A549 (cell line): Measurements from ENCODE around the gene SHD. TPM values are rescaled to one million over a fixed set of nuclear protein-coding genes. Genes with fewer than 3 reads are reported as not detected.
"Not testable (repeated sequence)": the region's sequence is repeated elsewhere in the genome, so short reads cannot be mapped to it uniquely, and the experiment has no call there.

Source experiments
- ATAC-seq, 2 experiments: fragments of 200-7000 bp in 1 of 2; fragments of >200 bp in 1 of 2; cut with Nextera tagmentation in 1 of 2; cut with Tn5 transposase in 1 of 2; 3 replicates each; pipeline versions ENCODE4 v1.8.0 to v1.9.1; 2018 to 2020; ENCODE audit warnings: mild to moderate bottlenecking in 1 of 2, moderate library complexity in 1 of 2
- CTCF ChIA-PET: fragments of 300-600 bp; sonication (Branson Sonifier 250); formaldehyde crosslinking; extraction: SDS; loops from one replicate; lab custom pipeline; 2021; ENCODE audit warnings: antibody characterized with exemption, inconsistent platforms; lab: Yijun Ruan, JAX
- POLR2A ChIA-PET: fragments of 350-600 bp; formaldehyde crosslinking; extraction: SDS; loops from one replicate; lab custom pipeline; 2021; ENCODE audit warnings: antibody characterized with exemption, inconsistent platforms; lab: Yijun Ruan, JAX
- DNase-seq, 2 experiments: peaks; one replicate each; pipeline versions ENCODE4 v3.0.0 to v3.0.0-alpha.2; 2011 to 2016; ENCODE audit warnings: low read depth in 1 of 2, low spot score in 1 of 2
- FAIRE-seq: peaks from 2 replicates; lab custom pipeline; 2011; peaks lifted over from hg19 to GRCh38; lab: Jason Lieb, UNC
- H3K27ac ChIP-seq, 2 experiments: fragments of >200 bp; sonication (Bioruptor Twin); formaldehyde crosslinking; 3 replicates each; pipeline ENCODE4 v1.5.1; 2016 to 2017
- H3K4me1 ChIP-seq: fragments of >200 bp; sonication (Bioruptor Twin); formaldehyde crosslinking; 3 replicates; pipeline ENCODE4 v1.6.1; 2016
- H3K4me2 ChIP-seq: fragments of >200 bp; sonication (Bioruptor Twin); formaldehyde crosslinking; 3 replicates; pipeline ENCODE4 v1.6.1; 2016
- H3K4me3 ChIP-seq: fragments of >200 bp; sonication (Bioruptor Twin); formaldehyde crosslinking; 3 replicates; pipeline ENCODE4 v1.5.1; 2016
- H3K9me3 ChIP-seq: fragments of >200 bp; sonication (Bioruptor Twin); formaldehyde crosslinking; 3 replicates; pipeline ENCODE4 v1.6.1; 2016
- BHLHE40 ChIP-seq: IDR thresholded peaks from 2 replicates; pipeline ENCODE4 v1.6.1; 2012; ENCODE audit warnings: low read depth, low read length, inconsistent platforms
- CBX8 ChIP-seq: fragments of 200-600 bp; sonication (generic); IDR thresholded peaks from 2 replicates; pipeline ENCODE4 v1.6.1; 2016
- CEBPB ChIP-seq, 2 experiments: fragments of >200 bp in 1 of 2; sonication (Bioruptor Twin) in 1 of 2; formaldehyde crosslinking in 1 of 2; IDR thresholded peaks; 2 replicates each; pipeline ENCODE4 v1.6.1; 2012 to 2016
- CHD2 ChIP-seq: fragments of 150-350 bp; IDR thresholded peaks from 2 replicates; pipeline ENCODE4 v1.6.1; 2014; ENCODE audit warnings: low read length; ENCODE audit not compliant: partially characterized antibody
- FOSB ChIP-seq: fragments of 250-450 bp; sonication (Bioruptor Pico); IDR thresholded peaks from 2 replicates; pipeline ENCODE4 v1.5.0; 2020; ENCODE audit warnings: mild to moderate bottlenecking, moderate library complexity
- HOXA7 ChIP-seq: fragments of 250-450 bp; sonication (Bioruptor Pico); IDR thresholded peaks from 2 replicates; pipeline ENCODE4 v1.5.0; 2020; ENCODE audit warnings: mild to moderate bottlenecking, moderate library complexity
- JUNB ChIP-seq: fragments of >200 bp; sonication (Bioruptor Twin); formaldehyde crosslinking; IDR thresholded peaks from 2 replicates; pipeline ENCODE4 v1.6.1; 2016
- KDM1A ChIP-seq: fragments of 200-600 bp; sonication (generic); IDR thresholded peaks from 2 replicates; pipeline ENCODE4 v1.6.1; 2016; ENCODE audit warnings: low read depth, mild to moderate bottlenecking
- MAFK ChIP-seq: fragments of 450-650 bp; IDR thresholded peaks from 2 replicates; pipeline ENCODE4 v1.6.1; 2014; ENCODE audit not compliant: partially characterized antibody
- MAZ ChIP-seq: fragments of 150-350 bp; IDR thresholded peaks from 2 replicates; pipeline ENCODE4 v1.6.1; 2014; ENCODE audit warnings: antibody characterized with exemption, low read depth, low read length, borderline replicate concordance
- MYC ChIP-seq: IDR thresholded peaks from 2 replicates; pipeline ENCODE4 v1.6.1; 2012; ENCODE audit warnings: mild to moderate bottlenecking, inconsistent platforms, low read length, improper control_type of control experiment, borderline replicate concordance
- NPAS2 ChIP-seq: fragments of 250-450 bp; sonication (Bioruptor Pico); IDR thresholded peaks from 2 replicates; pipeline ENCODE4 v1.8.0; 2022; ENCODE audit warnings: mild to moderate bottlenecking, moderate library complexity, borderline replicate concordance
- POLR2A ChIP-seq: IDR thresholded peaks from 2 replicates; pipeline ENCODE4 v1.6.1; 2012; ENCODE audit warnings: mild to moderate bottlenecking, low read length
- RAD21 ChIP-seq, 2 experiments: fragments of >200 bp in 1 of 2; sonication (Bioruptor Twin) in 1 of 2; formaldehyde crosslinking in 1 of 2; IDR thresholded peaks in 1 of 2; conservative IDR thresholded peaks in 1 of 2; 2 replicates in 1 of 2; 3 replicates in 1 of 2; pipeline ENCODE4 v1.6.1; 2012 to 2018; ENCODE audit warnings: inconsistent platforms in 1 of 2
- RNF2 ChIP-seq: fragments of 200-600 bp; sonication (generic); IDR thresholded peaks from 2 replicates; pipeline ENCODE4 v1.6.1; 2016; ENCODE audit warnings: low read depth, mild to moderate bottlenecking, antibody characterized with exemption, moderate library complexity, borderline replicate concordance
- SMC3 ChIP-seq: fragments of >200 bp; sonication (Bioruptor Twin); formaldehyde crosslinking; IDR thresholded peaks from 3 replicates; pipeline ENCODE4 v1.6.1; 2018; ENCODE audit warnings: inconsistent platforms
- TP53 ChIP-seq: fragments of 250-450 bp; sonication (Bioruptor Pico); IDR thresholded peaks from 2 replicates; pipeline ENCODE4 v1.5.0; 2021; ENCODE audit warnings: mild to moderate bottlenecking, moderate library complexity
- ZFP36 ChIP-seq: fragments of 450-650 bp; IDR thresholded peaks from 2 replicates; pipeline ENCODE4 v1.6.1; 2014; ENCODE audit warnings: borderline replicate concordance; ENCODE audit not compliant: partially characterized antibody
- ZNF302 ChIP-seq: fragments of 250-450 bp; sonication (Bioruptor Pico); IDR thresholded peaks from 2 replicates; pipeline ENCODE4 v1.9.0; 2021; ENCODE audit warnings: inconsistent platforms, mild to moderate bottlenecking, moderate library complexity
- WGBS: methylation state at CpG from one replicate; pipeline ENCODE4 v1.1.6; 2017; ENCODE audit errors: missing lambda C conversion rate; 5-methylcytosine and 5-hydroxymethylcytosine counted together
- polyA plus RNA-seq, 4 experiments: library from polyadenylated mRNA; depleted of rRNA in 3 of 4; stranded (reverse); fragments of >200 nt; fragmentation: RNase III in 1 of 4; extraction: RNeasy Plus Mini Kit Qiagen cat#74134 plus additional on column Dnase treatment in 1 of 4; gene quantifications; 2 replicates in 3 of 4; 3 replicates in 1 of 4; pipeline ENCODE4 v1.2.3, GENCODE V29; 2011 to 2017
- TF ChIP-seq, protein P1 (sequence below): fragments of 250-450 bp; sonication (Bioruptor Pico); IDR thresholded peaks from 2 replicates; pipeline ENCODE4 v1.5.0; 2020; ENCODE audit warnings: low read depth, mild to moderate bottlenecking, moderate library complexity
- TF ChIP-seq, protein P2 (sequence below): fragments of 450-650 bp; IDR thresholded peaks from 2 replicates; pipeline ENCODE4 v1.6.1; 2014; ENCODE audit warnings: antibody characterized with exemption
- TF ChIP-seq, protein P3 (sequence below): IDR thresholded peaks from 2 replicates; pipeline ENCODE4 v1.6.1; 2012
- TF ChIP-seq, protein P4 (sequence below): fragments of >200 bp; sonication (Bioruptor Twin); formaldehyde crosslinking; IDR thresholded peaks from 3 replicates; pipeline ENCODE4 v1.6.1; 2016
- TF ChIP-seq, protein P5 (sequence below): fragments of 250-450 bp; sonication (Bioruptor Pico); IDR thresholded peaks from 2 replicates; pipeline ENCODE4 v1.5.0; 2021; ENCODE audit warnings: mild to moderate bottlenecking, moderate library complexity, borderline replicate concordance

SHD gene
- polyA plus RNA-seq, 2 of the 4 experiments (the other 2 are of a cell fraction) = 0.08 TPM; not detected in 1

DNA sequence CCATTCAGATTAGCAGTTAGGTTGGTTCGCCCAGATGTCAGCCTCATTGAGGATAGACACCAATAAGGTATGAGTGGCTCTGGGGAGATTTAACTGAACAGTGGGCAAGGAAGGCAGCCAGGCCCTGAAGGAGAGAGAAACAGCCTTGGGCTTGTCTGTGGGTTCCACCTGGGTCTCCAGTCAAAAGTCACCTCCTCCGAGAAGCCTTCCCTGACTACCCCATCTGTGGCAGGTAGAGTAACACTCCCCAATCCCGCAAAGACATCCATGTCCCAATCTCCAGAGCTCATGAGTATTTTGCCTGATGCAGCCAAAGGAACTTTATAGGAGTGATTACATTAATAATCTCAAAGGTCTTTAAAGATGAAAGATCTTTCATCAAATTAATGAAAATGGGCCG is 40.2 kb upstream of the SHD start:
- Histone ChIP-seq H3K9me3 (no peaks in the 10 kb centered on the region), H3K4me1 (no peaks in the 10 kb centered on the region), H3K4me3 (no peak overlapping the region), H3K27ac (no peak overlapping the region), H3K4me2 (no peak overlapping the region)
- WGBS = 67% methylated on average over 4 of the region's 4 CpGs
- DNase-seq = no peak
- CTCF ChIA-PET = no interaction called here
- no peak for FAIRE-seq
- TF ChIP-seq SMC3 = no peak
- TF ChIP-seq RAD21 (conservative IDR thresholded peaks at IDR 0.05 in 1 of 2, IDR thresholded peaks at IDR 0.05 in 1 of 2) = no peak
- no peak for TF ChIP-seq FOSB
- peak; percentile 80 for TF ChIP-seq ZFP36
- no peak for TF ChIP-seq MAFK
- TF ChIP-seq RNF2 = no peak
- no peak for ATAC-seq
- POLR2A ChIA-PET = no interaction called here

DNA sequence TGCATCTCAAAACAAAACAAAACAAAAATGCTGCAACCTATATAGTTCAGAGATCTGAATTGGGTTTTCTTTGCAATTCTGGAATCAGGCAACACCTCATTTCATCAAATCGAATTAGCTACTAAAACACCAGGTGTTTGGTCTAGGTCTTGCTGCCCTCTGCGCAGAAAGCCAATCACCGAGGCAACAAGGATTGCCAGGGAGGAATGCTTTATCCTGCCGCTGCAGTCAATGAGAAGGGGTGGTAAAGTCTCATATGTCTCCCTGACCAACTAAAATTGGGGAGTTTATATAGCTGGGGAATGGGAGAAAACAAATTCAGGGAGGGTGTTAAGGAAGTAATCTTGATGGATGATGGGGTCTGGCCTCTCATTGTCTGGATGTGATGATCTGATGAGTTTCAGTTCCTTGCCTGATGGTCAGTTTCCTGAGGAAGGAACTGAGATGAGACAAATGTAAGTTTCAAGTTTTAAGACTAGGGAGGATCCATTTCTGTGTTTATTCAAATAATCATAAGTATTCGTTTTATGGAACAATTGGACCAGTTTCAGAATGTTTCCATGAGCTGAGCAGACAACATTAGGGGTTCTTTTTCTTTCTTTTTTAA is 37.1 kb upstream of the SHD start:
- 62% methylated on average over 5 of the region's 5 CpGs for whole genome bisulfite sequencing
- no peak for ATAC-seq
- no peak for FAIRE-seq
- CTCF ChIA-PET = interaction anchor here (0.8 to 4.4 kb wide), 2 partner anchors 8 to 37 kb away, joined by 5 to 35 read pairs; no protein-coding TSS in a partner anchor
- Histone ChIP-seq H3K4me1 (no peaks in the 10 kb centered on the region), H3K9me3 (no peaks in the 10 kb centered on the region), H3K27ac (no peak overlapping the region), H3K4me2 (no peak overlapping the region), H3K4me3 (no peak overlapping the region)
- POLR2A ChIA-PET = no interaction called here
- no peak for TF ChIP-seq BHLHE40
- TF ChIP-seq KDM1A = no peak
- TF ChIP-seq POLR2A = no peak
- no peak for TF ChIP-seq TP53 (CRISPR knock-in tag)
- TF ChIP-seq, protein P1, sequence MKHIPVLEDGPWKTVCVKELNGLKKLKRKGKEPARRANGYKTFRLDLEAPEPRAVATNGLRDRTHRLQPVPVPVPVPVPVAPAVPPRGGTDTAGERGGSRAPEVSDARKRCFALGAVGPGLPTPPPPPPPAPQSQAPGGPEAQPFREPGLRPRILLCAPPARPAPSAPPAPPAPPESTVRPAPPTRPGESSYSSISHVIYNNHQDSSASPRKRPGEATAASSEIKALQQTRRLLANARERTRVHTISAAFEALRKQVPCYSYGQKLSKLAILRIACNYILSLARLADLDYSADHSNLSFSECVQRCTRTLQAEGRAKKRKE = no peak
- no peak for TF ChIP-seq CBX8
- TF ChIP-seq, protein P2, sequence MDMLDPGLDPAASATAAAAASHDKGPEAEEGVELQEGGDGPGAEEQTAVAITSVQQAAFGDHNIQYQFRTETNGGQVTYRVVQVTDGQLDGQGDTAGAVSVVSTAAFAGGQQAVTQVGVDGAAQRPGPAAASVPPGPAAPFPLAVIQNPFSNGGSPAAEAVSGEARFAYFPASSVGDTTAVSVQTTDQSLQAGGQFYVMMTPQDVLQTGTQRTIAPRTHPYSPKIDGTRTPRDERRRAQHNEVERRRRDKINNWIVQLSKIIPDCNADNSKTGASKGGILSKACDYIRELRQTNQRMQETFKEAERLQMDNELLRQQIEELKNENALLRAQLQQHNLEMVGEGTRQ = no peak
- TF ChIP-seq MAZ = no peak
- no peak for TF ChIP-seq HOXA7 (CRISPR knock-in tag)
- TF ChIP-seq NPAS2 (CRISPR knock-in tag) = no peak
- DNase-seq = no peak

DNA sequence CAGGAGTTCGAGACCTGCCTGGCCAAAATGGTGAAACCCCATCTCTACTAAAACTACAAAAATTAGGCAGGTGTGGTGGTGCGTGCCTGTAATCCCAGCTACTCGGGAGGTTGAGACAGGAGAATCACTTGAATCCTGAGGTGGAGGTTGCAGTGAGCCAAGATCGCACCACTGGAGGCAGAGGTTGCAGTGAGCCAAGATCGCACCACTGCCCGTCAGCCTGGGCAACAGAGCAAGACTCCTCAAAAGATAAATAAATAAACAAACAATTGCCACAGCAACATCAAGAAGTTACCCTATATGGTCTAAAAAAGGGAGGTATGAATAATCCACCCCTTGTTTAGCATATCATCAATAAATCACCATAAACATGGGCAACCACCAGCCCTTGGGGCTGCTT is 33.1 kb upstream of the SHD start:
- Histone ChIP-seq H3K4me2 (peak overlapping the region; percentile 65; the same call in 1 of the 3 replicates), H3K27ac (peak overlapping the region; percentile 50 to 88; a peak in 4 of 6 replicates)
- CTCF ChIA-PET = interaction anchor here (0.5 kb wide), 1 partner anchor 803 kb away, joined by 4 read pairs; no protein-coding TSS in a partner anchor
- FAIRE-seq, H3K9me3 ChIP-seq, H3K4me3 ChIP-seq, DNase-seq, H3K4me1 ChIP-seq, ATAC-seq, POLR2A ChIA-PET: not testable (repeated sequence)
- WGBS = 92% methylated on average over 5 of the region's 6 CpGs

DNA sequence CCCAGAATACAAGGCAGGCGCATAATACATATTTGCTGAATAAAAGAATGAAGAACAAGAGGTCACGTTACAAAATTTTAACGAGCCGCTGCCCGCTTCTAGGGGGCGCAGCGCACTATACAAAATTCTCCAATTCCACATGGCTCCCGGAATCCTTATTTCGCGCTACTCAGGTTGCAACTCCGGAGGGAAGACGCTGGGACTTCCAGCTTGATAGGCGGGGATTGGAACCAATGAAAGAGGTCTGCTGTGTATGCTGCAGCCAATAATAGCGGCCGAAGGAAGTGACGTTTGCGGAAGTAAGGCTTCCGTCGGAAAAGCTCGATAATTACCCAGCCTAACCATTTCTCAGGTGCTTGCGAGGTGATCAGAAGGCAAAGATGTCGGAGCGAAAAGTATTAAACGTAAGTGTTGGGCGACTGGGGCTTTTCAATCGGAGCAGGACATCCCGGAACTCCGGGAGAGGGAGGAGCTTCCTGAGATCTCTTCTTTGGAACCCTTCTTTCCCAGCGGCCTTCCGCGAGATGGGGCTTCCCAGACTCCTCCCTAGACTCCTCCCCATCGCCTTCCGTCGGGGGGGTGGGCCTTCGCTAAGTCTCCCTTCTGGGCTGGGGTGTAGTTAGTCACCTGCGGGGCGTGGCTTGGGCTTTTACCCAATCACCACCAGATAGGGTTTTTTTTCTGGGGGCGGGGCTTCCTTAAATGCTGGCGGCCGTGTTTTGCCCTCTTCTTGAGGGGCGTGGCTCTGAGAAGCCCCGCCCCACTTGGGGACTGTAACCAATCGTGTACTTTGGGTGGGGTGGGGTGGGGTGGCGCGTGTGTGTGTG is 32.1 kb upstream of the SHD start, which contains the start of gene YJU2:
YJU2 (plus strand) TSS at position 314 of the 827 bp plus-strand sequence; CDS start at position 381, 67 bp downstream.
- ATAC-seq (peak; percentile 95 to 97), DNase-seq (peak; percentile 97 to 98), FAIRE-seq (no peak)
- Histone ChIP-seq H3K27ac (peak within 1 kb of the TSS; percentile 83 to 88), H3K4me2 (peak within 1 kb of the TSS; percentile 84), H3K4me3 (peak within 1 kb of the TSS; percentile 48), H3K4me1 (peaks cover 4% of the 10 kb centered on the region; the same call in 1 of the 3 replicates), H3K9me3 (no peaks in the 10 kb centered on the region)
- ChIA-PET CTCF (interaction anchor here (0.5 to 1.1 kb wide), 6 partner anchors 10 to 147 kb away, joined by 3 to 6 read pairs (median 4); no protein-coding TSS in a partner anchor), POLR2A (interaction anchor here (0.7 to 1.3 kb wide), 9 partner anchors 9 to 240 kb away, joined by 3 to 8 read pairs (median 3); partner anchors contain the start of genes CHAF1A, MPND and PIAS4)
- WGBS = under 1% methylated on average over 36 of the region's 45 CpGs
- TF ChIP-seq JUNB (no peak), RNF2 (no peak), CEBPB (IDR thresholded peaks at IDR 0.05) (peak in 1 of 2 experiments; percentile 29; a peak in 1 of 4 replicates), ZFP36 (no peak), ZNF302 (no peak), MYC (peak; percentile 96), CHD2 (peak; percentile 62)
- TF ChIP-seq, protein P3, sequence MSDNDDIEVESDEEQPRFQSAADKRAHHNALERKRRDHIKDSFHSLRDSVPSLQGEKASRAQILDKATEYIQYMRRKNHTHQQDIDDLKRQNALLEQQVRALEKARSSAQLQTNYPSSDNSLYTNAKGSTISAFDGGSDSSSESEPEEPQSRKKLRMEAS = peak; percentile 97
- TF ChIP-seq, protein P4, sequence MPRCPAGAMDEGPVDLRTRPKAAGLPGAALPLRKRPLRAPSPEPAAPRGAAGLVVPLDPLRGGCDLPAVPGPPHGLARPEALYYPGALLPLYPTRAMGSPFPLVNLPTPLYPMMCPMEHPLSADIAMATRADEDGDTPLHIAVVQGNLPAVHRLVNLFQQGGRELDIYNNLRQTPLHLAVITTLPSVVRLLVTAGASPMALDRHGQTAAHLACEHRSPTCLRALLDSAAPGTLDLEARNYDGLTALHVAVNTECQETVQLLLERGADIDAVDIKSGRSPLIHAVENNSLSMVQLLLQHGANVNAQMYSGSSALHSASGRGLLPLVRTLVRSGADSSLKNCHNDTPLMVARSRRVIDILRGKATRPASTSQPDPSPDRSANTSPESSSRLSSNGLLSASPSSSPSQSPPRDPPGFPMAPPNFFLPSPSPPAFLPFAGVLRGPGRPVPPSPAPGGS = peak; percentile 42; the same call in 1 of the 3 replicates
- TF ChIP-seq, protein P5, sequence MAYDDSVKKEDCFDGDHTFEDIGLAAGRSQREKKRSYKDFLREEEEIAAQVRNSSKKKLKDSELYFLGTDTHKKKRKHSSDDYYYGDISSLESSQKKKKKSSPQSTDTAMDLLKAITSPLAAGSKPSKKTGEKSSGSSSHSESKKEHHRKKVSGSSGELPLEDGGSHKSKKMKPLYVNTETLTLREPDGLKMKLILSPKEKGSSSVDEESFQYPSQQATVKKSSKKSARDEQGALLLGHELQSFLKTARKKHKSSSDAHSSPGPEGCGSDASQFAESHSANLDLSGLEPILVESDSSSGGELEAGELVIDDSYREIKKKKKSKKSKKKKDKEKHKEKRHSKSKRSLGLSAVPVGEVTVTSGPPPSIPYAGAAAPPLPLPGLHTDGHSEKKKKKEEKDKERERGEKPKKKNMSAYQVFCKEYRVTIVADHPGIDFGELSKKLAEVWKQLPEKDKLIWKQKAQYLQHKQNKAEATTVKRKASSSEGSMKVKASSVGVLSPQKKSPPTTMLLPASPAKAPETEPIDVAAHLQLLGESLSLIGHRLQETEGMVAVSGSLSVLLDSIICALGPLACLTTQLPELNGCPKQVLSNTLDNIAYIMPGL (CRISPR knock-in tag) = peak; percentile 74; the same call in 1 of the 2 replicates
